Astrocyte of the cerebellum (primary cell): Measurements from ENCODE around the gene DOK7.

Experiments
- DNase-seq: peaks from one replicate; pipeline ENCODE4 v3.0.0-alpha.2; 2011; ENCODE audit warnings: low read depth
- H3K4me3 ChIP-seq: 2 replicates; pipeline ENCODE4 v1.5.1; 2011; ENCODE audit warnings: mild to moderate bottlenecking, low read depth, low read length, moderate library complexity
- CTCF ChIP-seq: IDR thresholded peaks from 2 replicates; pipeline ENCODE4 v1.5.1; 2012; ENCODE audit warnings: low read length, low read depth, moderate library complexity, mild to moderate bottlenecking; ENCODE audit errors: missing control alignments
- in situ Hi-C: cut with HindIII; loops from 2 replicates; pipeline ENCODE4 v1.10.0; 2017; ENCODE audit warnings: low sequenced_read_pairs

Gene DOK7

GRCh38 chr4:3465698-3466671 lies 2.9 kb downstream of the DOK7 start:
- no peak for DNase-seq
- in situ Hi-C loops: no loop called here
- peak; percentile 24 for TF ChIP-seq CTCF
- no peak overlapping the region for H3K4me3 ChIP-seq

DNA sequence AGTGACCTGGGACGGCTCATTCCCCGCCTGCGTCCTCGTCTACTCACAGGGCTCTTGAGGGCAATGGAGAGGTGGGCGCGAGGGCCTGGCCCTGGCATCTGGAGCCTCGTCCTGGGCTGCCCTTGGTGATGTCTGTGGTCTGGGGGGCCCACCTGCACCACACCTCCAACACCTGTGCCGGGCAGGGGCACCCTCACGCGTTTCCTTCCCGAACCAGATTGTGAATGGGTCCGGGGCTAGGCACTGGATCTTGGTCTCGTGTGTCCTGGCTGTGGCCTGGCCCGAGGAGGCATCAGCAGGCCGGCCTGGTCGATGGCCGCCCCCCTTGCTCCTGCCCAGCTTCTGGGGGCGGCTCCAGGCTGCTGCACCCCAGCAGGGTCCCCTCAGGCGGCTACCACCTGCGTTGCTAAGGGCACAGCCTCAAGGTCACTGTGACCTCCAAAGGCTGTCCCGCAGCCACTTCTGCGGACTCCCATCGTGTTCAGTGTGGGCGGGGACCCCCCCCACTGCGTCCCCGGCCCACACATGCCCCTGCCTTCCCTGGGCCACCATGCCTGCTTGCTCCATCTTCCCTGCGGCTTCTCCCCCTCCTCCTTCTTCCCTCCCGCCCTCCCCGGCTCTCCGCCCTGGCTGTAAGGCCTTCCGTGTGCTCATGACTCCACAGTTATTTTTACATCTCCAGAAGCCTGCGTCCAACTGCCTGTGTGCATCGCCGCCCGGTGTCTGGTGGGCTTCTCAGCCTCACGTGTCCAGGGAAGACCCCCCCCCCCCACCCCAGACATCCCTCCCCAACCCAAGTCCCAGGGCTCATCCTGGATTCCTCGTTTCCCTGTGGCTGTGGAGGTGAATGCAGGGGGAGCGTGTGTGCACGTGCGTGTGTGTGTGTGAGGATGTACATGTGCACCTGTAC lies 3.8 kb downstream of the DOK7 start:
- no peak for DNase-seq
- H3K4me3 ChIP-seq: no peak overlapping the region
- in situ Hi-C loops: no loop called here
- no peak for TF ChIP-seq CTCF

- no peak for TF ChIP-seq CTCF
- no peak for DNase-seq
- H3K4me3 ChIP-seq: no peak overlapping the region
- in situ Hi-C loops: no loop called here
Measured at GRCh38 chr4:3467601-3468031, 4.5 kb downstream of the DOK7 start.

DNA sequence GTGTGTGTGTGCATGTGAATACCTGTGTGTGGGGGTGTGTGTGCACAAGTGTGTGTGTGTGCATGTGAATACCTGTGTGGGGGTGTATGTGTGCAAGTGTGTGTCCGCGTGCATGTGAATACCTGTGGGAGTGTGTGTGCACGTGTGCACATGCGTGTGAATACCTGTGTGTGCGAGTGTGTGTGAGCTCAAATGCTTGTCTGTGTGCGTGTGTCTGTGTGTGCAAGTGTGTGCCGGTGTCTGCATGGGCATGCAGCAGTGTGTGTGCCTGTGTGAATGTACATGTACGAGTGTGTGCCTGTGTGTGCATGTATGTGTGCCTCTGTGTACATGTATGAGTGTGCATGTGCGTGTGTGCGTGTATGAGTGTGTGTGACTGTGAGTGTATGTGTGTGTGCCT lies 5.0 kb downstream of the DOK7 start:
- no peak overlapping the region for H3K4me3 ChIP-seq
- no peak for TF ChIP-seq CTCF
- DNase-seq: no peak
- in situ Hi-C loops: no loop called here

- no peak for DNase-seq
- TF ChIP-seq CTCF: no peak
- no peak overlapping the region for H3K4me3 ChIP-seq
- in situ Hi-C loops: no loop called here
Measured at GRCh38 chr4:3468804-3469203, 5.7 kb downstream of the DOK7 start.
